Measurements from ENCODE around the gene EXOC2.

DNA sequence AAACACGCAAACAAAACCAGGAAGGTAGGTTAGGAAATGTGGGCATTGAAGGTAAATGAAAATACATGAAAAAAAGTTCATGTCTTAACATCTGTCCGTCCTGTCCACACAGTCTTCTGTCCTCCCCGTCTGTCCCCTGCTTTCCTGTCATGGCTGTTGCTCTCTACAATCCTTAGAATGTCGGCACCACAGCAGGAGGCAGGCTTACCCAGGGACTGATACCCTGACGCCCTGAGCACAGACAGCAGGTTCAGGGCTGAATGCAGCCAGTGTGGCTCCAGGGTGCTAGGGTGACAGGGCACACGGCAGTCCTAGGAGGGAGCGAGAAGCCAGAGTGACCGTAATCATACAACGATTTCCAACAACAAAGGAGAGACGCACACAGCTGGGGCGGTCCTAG lies 177.7 kb downstream of the EXOC2 start:
- TF ChIP-seq CTCF (IDR thresholded peaks at IDR 0.05) = no peak
- no peak for TF ChIP-seq POLR2A (IDR thresholded peaks at IDR 0.05)
- no peak for TF ChIP-seq POLR2AphosphoS5 (IDR thresholded peaks at IDR 0.05)
- TF ChIP-seq EP300 (IDR thresholded peaks at IDR 0.05) = no peak
